HG02840 (cell line): ENCODE data around the gene ATP6V0B.

Source experiments
- ATAC-seq: cut with Tn5 transposase; IDR thresholded peaks from one replicate; pipeline ENCODE4 v1.9.1; 2021; ENCODE audit warnings: mild to moderate bottlenecking, moderate library complexity, moderate number of reproducible peaks; ENCODE audit not compliant: unreplicated experiment, low FRiP score

Gene ATP6V0B

DNA sequence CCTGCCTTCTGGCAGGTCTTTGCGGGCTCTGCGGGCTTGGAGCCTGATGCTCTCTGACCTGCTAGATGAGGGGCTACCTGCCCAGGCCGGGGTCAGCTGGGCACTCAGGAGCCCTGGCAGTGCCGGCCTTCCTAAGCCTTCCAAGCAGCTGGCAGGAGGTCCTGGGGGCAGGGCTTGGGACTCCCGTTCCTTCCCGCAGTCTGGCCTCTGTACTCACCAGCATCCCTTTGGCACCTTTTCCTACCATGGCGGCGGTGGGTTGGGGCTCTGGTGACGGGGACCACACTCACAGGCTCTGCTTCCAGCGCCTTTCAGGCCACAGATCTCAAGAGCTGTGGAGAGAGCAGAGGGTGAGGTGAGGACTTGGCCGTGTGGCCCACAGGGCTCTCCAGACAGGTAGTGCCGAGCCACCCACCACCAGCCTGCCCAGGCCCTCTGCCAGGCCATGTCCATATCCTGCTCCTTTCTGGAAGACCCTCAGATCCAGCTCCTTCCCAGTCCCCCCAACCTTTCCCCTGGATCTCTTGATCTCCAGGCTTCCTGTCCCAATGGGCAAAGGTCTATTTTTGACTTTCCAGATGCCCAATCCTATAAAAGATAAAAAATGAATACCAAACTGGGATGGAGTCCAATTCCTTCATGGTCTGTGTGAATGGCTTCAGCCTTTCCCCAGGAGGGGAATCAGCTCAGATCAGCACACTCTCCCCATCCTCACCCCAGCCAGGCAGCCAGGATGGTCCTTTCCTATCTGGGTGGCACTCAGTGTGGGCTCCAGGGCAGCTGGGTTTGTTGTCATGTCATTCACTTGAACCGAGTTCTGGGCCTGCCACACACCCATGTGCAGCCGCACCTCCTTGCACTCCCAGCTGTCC lies 49.5 kb downstream of the ATP6V0B start:
- ATAC-seq: no peak

DNA sequence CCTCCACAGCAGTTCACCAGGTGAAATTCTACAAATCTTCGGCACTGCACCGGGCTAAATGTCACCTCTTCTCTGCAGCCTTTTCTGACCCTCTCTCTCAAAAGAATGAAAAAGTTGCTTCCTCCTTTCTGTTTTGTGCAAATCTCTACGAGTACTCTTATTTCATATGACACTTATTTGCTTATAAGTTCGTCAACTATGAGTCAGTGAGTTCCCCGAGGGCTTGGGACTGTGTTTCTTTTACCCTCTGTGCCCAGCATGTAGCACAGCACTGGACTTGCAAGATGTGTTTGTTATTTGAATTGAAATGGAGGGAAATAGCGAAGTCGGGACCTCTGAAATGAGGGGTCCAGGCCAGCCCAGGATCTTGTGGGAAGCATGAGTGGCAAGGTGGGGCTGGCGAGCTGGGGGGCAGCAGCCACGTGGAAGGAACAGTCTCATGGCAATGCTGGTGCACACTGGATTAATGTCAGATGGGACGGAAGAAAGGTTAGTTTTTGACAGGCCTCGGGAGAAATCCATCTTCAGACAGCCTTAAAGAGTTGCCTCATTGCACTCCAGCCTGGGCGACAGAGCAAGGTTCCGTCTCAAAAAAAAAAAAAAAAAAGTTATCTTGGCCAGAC lies 50.3 kb downstream of the ATP6V0B start:
- no peak for ATAC-seq

DNA sequence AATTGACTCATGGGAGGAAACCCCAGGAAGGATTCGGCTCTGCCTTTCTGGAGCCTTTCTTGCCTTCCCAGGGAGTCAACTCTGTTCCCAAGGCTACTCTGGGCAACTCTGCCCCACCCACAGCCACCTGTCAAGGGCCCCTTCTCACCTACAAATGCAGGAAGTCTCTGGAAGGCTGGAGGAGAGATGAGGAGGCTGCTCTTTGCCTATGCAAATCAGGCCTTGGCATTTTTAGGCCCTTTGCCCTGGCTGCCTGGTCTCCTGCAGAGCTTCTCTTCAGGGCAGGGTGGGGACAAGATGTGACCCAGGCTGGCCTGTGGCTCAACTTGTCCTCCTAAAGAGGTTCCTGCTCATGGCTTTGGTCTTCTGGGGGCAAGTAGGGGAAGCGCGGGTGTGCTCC lies 51.1 kb downstream of the ATP6V0B start:
- ATAC-seq: no peak

DNA sequence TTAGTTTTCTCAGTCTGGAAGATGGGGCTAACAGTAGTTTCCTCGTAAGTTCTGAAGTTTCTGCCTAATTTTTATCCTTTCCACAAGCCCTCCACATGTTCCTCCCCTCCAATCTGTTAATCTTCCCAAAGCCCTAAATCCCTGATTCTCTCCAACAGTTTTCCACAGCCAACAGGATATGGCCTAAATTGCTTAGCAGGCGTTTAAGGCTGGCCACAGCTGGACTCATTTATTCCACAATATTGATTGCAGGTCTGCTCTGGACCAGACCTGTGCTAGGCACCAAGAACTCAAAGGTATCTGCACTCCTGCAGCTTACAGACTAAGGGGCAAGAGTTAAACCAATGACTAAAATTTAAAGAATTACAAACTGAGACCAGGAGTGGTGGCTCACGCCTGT lies 52.6 kb downstream of the ATP6V0B start:
- ATAC-seq: no peak
